ENCODE data around the gene TMEM248.

Gene TMEM248

GRCh38 chr7:66928388-66928787 is 7.4 kb downstream of the TMEM248 start:
- H3K4me1 ChIP-seq (ENCODE audit: insufficient read depth, low read length), result peaks cover 6% of the 10 kb centered on the region; the same call in 1 of the 2 replicates
- H3K9ac ChIP-seq (ENCODE audit: low read depth, low read length), result no peak overlapping the region
- H3K27me3 ChIP-seq (ENCODE audit: insufficient read depth, low read length), result no peaks in the 10 kb centered on the region
- H3K36me3 ChIP-seq (ENCODE audit: insufficient read depth, low read length), result peaks cover 10% of the 10 kb centered on the region; the same call in 1 of the 2 replicates
- H3K27ac ChIP-seq (ENCODE audit: low read depth, low read length), result no peak overlapping the region
- H3K4me3 ChIP-seq (ENCODE audit: low read length), result no peak overlapping the region
- no peaks in the 10 kb centered on the region for H3K9me3 ChIP-seq (ENCODE audit: insufficient read depth, low read depth, low read length)
- 96% methylated on average over 4 of the region's 4 CpGs for WGBS

- H3K9ac ChIP-seq (ENCODE audit: low read depth, low read length), result no peak overlapping the region
- H3K9me3 ChIP-seq (ENCODE audit: insufficient read depth, low read depth, low read length), result no peaks in the 10 kb centered on the region
- WGBS, result 94% methylated on average over 8 of the region's 8 CpGs
- H3K27ac ChIP-seq (ENCODE audit: low read depth, low read length), result no peak overlapping the region
- H3K4me1 ChIP-seq (ENCODE audit: insufficient read depth, low read length), result peaks cover 8% of the 10 kb centered on the region; the same call in 1 of the 2 replicates
- H3K27me3 ChIP-seq (ENCODE audit: insufficient read depth, low read length), result no peaks in the 10 kb centered on the region
- no peak overlapping the region for H3K4me3 ChIP-seq (ENCODE audit: low read length)
- H3K36me3 ChIP-seq (ENCODE audit: insufficient read depth, low read length), result 0 out of 2 replicates have a peak, but pooled peaks cover 5% of the 10 kb centered on the region
These were observed 8.1 kb downstream of the TMEM248 start for GRCh38 chr7:66929165-66929564.

GRCh38 chr7:66929935-66930334 is 8.9 kb downstream of the TMEM248 start:
- 94% methylated on average over 5 of the region's 5 CpGs for WGBS
- no peak overlapping the region for H3K4me3 ChIP-seq (ENCODE audit: low read length)

GRCh38 chr7:66930341-66930740 is 9.3 kb downstream of the TMEM248 start:
- Histone ChIP-seq H3K4me1 (ENCODE audit: insufficient read depth, low read length) (peaks cover 8% of the 10 kb centered on the region; the same call in 1 of the 2 replicates), H3K9me3 (ENCODE audit: insufficient read depth, low read depth, low read length) (no peaks in the 10 kb centered on the region), H3K27ac (ENCODE audit: low read depth, low read length) (no peak overlapping the region), H3K36me3 (ENCODE audit: insufficient read depth, low read length) (0 out of 2 replicates have a peak, but pooled peaks cover under 1% of the 10 kb centered on the region), H3K9ac (ENCODE audit: low read depth, low read length) (no peak overlapping the region; the same call in 1 of the 2 replicates), H3K27me3 (ENCODE audit: insufficient read depth, low read length) (no peaks in the 10 kb centered on the region), H3K4me3 (ENCODE audit: low read length) (peak overlapping the region; percentile 29)
- 76% methylated on average over 5 of the region's 5 CpGs for WGBS

More at GRCh38 chr7:66929935-66930334, 8.9 kb downstream of the TMEM248 start:
- H3K27me3 ChIP-seq (ENCODE audit: insufficient read depth, low read length), result no peaks in the 10 kb centered on the region
- H3K9ac ChIP-seq (ENCODE audit: low read depth, low read length), result no peak overlapping the region
- peaks cover 8% of the 10 kb centered on the region; the same call in 1 of the 2 replicates for H3K4me1 ChIP-seq (ENCODE audit: insufficient read depth, low read length)
- no peaks in the 10 kb centered on the region for H3K9me3 ChIP-seq (ENCODE audit: insufficient read depth, low read depth, low read length)
- 0 out of 2 replicates have a peak, but pooled peaks cover 5% of the 10 kb centered on the region for H3K36me3 ChIP-seq (ENCODE audit: insufficient read depth, low read length)
- no peak overlapping the region for H3K27ac ChIP-seq (ENCODE audit: low read depth, low read length)

- WGBS, result 94% methylated on average over 4 of the region's 4 CpGs
- no peaks in the 10 kb centered on the region for H3K27me3 ChIP-seq (ENCODE audit: insufficient read depth, low read length)
- no peaks in the 10 kb centered on the region for H3K9me3 ChIP-seq (ENCODE audit: insufficient read depth, low read depth, low read length)
- no peak overlapping the region for H3K27ac ChIP-seq (ENCODE audit: low read depth, low read length)
- no peaks in the 10 kb centered on the region; the same call in 1 of the 2 replicates for H3K36me3 ChIP-seq (ENCODE audit: insufficient read depth, low read length)
- H3K4me1 ChIP-seq (ENCODE audit: insufficient read depth, low read length), result peaks cover 8% of the 10 kb centered on the region; the same call in 1 of the 2 replicates
- no peak overlapping the region for H3K4me3 ChIP-seq (ENCODE audit: low read length)
- H3K9ac ChIP-seq (ENCODE audit: low read depth, low read length), result 0 out of 2 replicates have a peak overlapping the region, but pooled peaks have one; percentile 7
These were observed 12.4 kb downstream of the TMEM248 start for GRCh38 chr7:66933469-66933868.

- peaks cover 20% of the 10 kb centered on the region for H3K36me3 ChIP-seq (ENCODE audit: insufficient read depth, low read length)
- no peak overlapping the region for H3K9ac ChIP-seq (ENCODE audit: low read depth, low read length)
- no peaks in the 10 kb centered on the region for H3K27me3 ChIP-seq (ENCODE audit: insufficient read depth, low read length)
- H3K27ac ChIP-seq (ENCODE audit: low read depth, low read length), result no peak overlapping the region
- H3K4me3 ChIP-seq (ENCODE audit: low read length), result no peak overlapping the region
- H3K9me3 ChIP-seq (ENCODE audit: insufficient read depth, low read depth, low read length), result no peaks in the 10 kb centered on the region
- H3K4me1 ChIP-seq (ENCODE audit: insufficient read depth, low read length), result peaks cover 5% of the 10 kb centered on the region; the same call in 1 of the 2 replicates
- WGBS, result 94% methylated on average over 4 of the region's 4 CpGs
These were observed 16.9 kb downstream of the TMEM248 start for GRCh38 chr7:66937940-66938339.

- no peak overlapping the region for H3K27ac ChIP-seq (ENCODE audit: low read depth, low read length)
These were observed 18.3 kb downstream of the TMEM248 start for GRCh38 chr7:66939325-66939724.

GRCh38 chr7:66946545-66946944 is 25.5 kb downstream of the TMEM248 start:
- no peak overlapping the region for H3K4me3 ChIP-seq (ENCODE audit: low read length)

More at GRCh38 chr7:66939325-66939724, 18.3 kb downstream of the TMEM248 start:
- Histone ChIP-seq H3K27me3 (ENCODE audit: insufficient read depth, low read length) (no peaks in the 10 kb centered on the region), H3K4me1 (ENCODE audit: insufficient read depth, low read length) (no peaks in the 10 kb centered on the region), H3K4me3 (ENCODE audit: low read length) (no peak overlapping the region), H3K9ac (ENCODE audit: low read depth, low read length) (no peak overlapping the region), H3K36me3 (ENCODE audit: insufficient read depth, low read length) (peaks cover 33% of the 10 kb centered on the region), H3K9me3 (ENCODE audit: insufficient read depth, low read depth, low read length) (no peaks in the 10 kb centered on the region)
- WGBS, result 99% methylated on average over 4 of the region's 4 CpGs

GRCh38 chr7:66948480-66949109 is 27.6 kb downstream of the TMEM248 start:
- Histone ChIP-seq H3K4me3 (ENCODE audit: low read length) (no peak overlapping the region), H3K4me1 (ENCODE audit: insufficient read depth, low read length) (no peaks in the 10 kb centered on the region), H3K9me3 (ENCODE audit: insufficient read depth, low read depth, low read length) (no peaks in the 10 kb centered on the region), H3K9ac (ENCODE audit: low read depth, low read length) (no peak overlapping the region), H3K27ac (ENCODE audit: low read depth, low read length) (no peak overlapping the region), H3K36me3 (ENCODE audit: insufficient read depth, low read length) (peaks cover 83% of the 10 kb centered on the region), H3K27me3 (ENCODE audit: insufficient read depth, low read length) (no peaks in the 10 kb centered on the region)
- 96% methylated on average over 18 of the region's 19 CpGs for WGBS

More at GRCh38 chr7:66946545-66946944, 25.5 kb downstream of the TMEM248 start:
- 100% methylated on average over 1 of the region's 2 CpGs for WGBS
- Histone ChIP-seq H3K9ac (ENCODE audit: low read depth, low read length) (no peak overlapping the region), H3K36me3 (ENCODE audit: insufficient read depth, low read length) (peaks cover 91% of the 10 kb centered on the region), H3K27ac (ENCODE audit: low read depth, low read length) (no peak overlapping the region), H3K27me3 (ENCODE audit: insufficient read depth, low read length) (no peaks in the 10 kb centered on the region), H3K9me3 (ENCODE audit: insufficient read depth, low read depth, low read length) (no peaks in the 10 kb centered on the region), H3K4me1 (ENCODE audit: insufficient read depth, low read length) (no peaks in the 10 kb centered on the region)

- Histone ChIP-seq H3K9me3 (ENCODE audit: insufficient read depth, low read depth, low read length) (no peaks in the 10 kb centered on the region), H3K4me3 (ENCODE audit: low read length) (no peak overlapping the region), H3K4me1 (ENCODE audit: insufficient read depth, low read length) (no peaks in the 10 kb centered on the region), H3K36me3 (ENCODE audit: insufficient read depth, low read length) (peaks cover 82% of the 10 kb centered on the region), H3K27me3 (ENCODE audit: insufficient read depth, low read length) (no peaks in the 10 kb centered on the region), H3K9ac (ENCODE audit: low read depth, low read length) (no peak overlapping the region), H3K27ac (ENCODE audit: low read depth, low read length) (no peak overlapping the region)
- WGBS, result 100% methylated on average over 3 of the region's 3 CpGs
These were observed 29.3 kb downstream of the TMEM248 start for GRCh38 chr7:66950311-66950710.

GRCh38 chr7:66950763-66951162 is 29.7 kb downstream of the TMEM248 start:
- Histone ChIP-seq H3K4me3 (ENCODE audit: low read length) (no peak overlapping the region), H3K36me3 (ENCODE audit: insufficient read depth, low read length) (peaks cover 83% of the 10 kb centered on the region), H3K27ac (ENCODE audit: low read depth, low read length) (no peak overlapping the region), H3K9me3 (ENCODE audit: insufficient read depth, low read depth, low read length) (no peaks in the 10 kb centered on the region), H3K4me1 (ENCODE audit: insufficient read depth, low read length) (no peaks in the 10 kb centered on the region), H3K9ac (ENCODE audit: low read depth, low read length) (no peak overlapping the region), H3K27me3 (ENCODE audit: insufficient read depth, low read length) (no peaks in the 10 kb centered on the region)
- WGBS, result 94% methylated on average over 8 of the region's 8 CpGs
